ENCODE measurements around the gene ALK. TPM values are rescaled to one million over a fixed set of nuclear protein-coding genes. Genes with fewer than 3 reads are reported as not detected.

Gene ALK
- total RNA-seq, 4 donors from 2014 or later: 0.19 TPM; not detected in 3

- Histone ChIP-seq H3K27me3 (peaks cover 0 to 38% (median 0%) of the 10 kb centered on the region in 4 donors), H3K27ac (no peak overlapping the region), H3K4me1 (no peaks in the 10 kb centered on the region), H3K4me3 (no peak overlapping the region), H3K9me3 (no peaks in the 10 kb centered on the region), H3K36me3 (no peaks in the 10 kb centered on the region)
- intact Hi-C loops (cut with DNase I): no loop called here
- no peak for DNase-seq
- 57 to 71% methylated on average over 1 of the region's 1 CpG for WGBS, 2 donors
- TF ChIP-seq CTCF (IDR thresholded peaks at IDR 0.05) (no peak), POLR2A (IDR thresholded peaks at IDR 0.05) (no peak)
Observed at GRCh38 chr2:29761278-29761677, 160.1 kb downstream of the ALK start.

- no peaks in the 10 kb centered on the region for H3K36me3 ChIP-seq
- TF ChIP-seq CTCF (IDR thresholded peaks at IDR 0.05) (no peak), POLR2A (IDR thresholded peaks at IDR 0.05) (no peak)
- peaks cover 0 to 49% (median 0%) of the 10 kb centered on the region in 4 donors for H3K27me3 ChIP-seq
- WGBS, 2 donors: 88 to 91% methylated on average over 3 of the region's 3 CpGs
- DNase-seq: no peak
- H3K27ac ChIP-seq: no peak overlapping the region
- no peaks in the 10 kb centered on the region for H3K4me1 ChIP-seq
- no peak overlapping the region for H3K4me3 ChIP-seq
- intact Hi-C loops (cut with DNase I): no loop called here
- H3K9me3 ChIP-seq: no peaks in the 10 kb centered on the region
Observed at GRCh38 chr2:29760008-29760407, 161.4 kb downstream of the ALK start.

GRCh38 chr2:29759360-29759759 lies 162.0 kb downstream of the ALK start:
- intact Hi-C loops (cut with DNase I): no loop called here
- DNase-seq: no peak
- WGBS, 2 donors: 88 to 93% methylated on average over 4 of the region's 4 CpGs
- Histone ChIP-seq H3K4me3 (no peak overlapping the region), H3K9me3 (no peaks in the 10 kb centered on the region), H3K4me1 (no peaks in the 10 kb centered on the region), H3K36me3 (no peaks in the 10 kb centered on the region), H3K27me3 (peaks cover 0 to 56% (median 0%) of the 10 kb centered on the region in 4 donors), H3K27ac (no peak overlapping the region)
- TF ChIP-seq POLR2A (IDR thresholded peaks at IDR 0.05): no peak
- no peak for TF ChIP-seq CTCF (IDR thresholded peaks at IDR 0.05)

GRCh38 chr2:29755829-29756228 lies 165.6 kb downstream of the ALK start:
- H3K27me3 ChIP-seq: peaks cover 0 to 79% (median 0%) of the 10 kb centered on the region in 4 donors
- no peak for DNase-seq
- intact Hi-C loops (cut with DNase I): no loop called here
- WGBS, 2 donors: 74 to 76% methylated on average over 5 of the region's 5 CpGs
- H3K36me3 ChIP-seq: no peaks in the 10 kb centered on the region
- H3K27ac ChIP-seq: no peak overlapping the region
- no peaks in the 10 kb centered on the region for H3K9me3 ChIP-seq
- TF ChIP-seq POLR2A (IDR thresholded peaks at IDR 0.05): no peak
- no peak for TF ChIP-seq CTCF (IDR thresholded peaks at IDR 0.05)
- H3K4me1 ChIP-seq: no peaks in the 10 kb centered on the region
- H3K4me3 ChIP-seq: no peak overlapping the region

GRCh38 chr2:29755233-29755632 lies 166.2 kb downstream of the ALK start:
- intact Hi-C loops (cut with DNase I): no loop called here
- Histone ChIP-seq H3K9me3 (no peaks in the 10 kb centered on the region), H3K4me3 (no peak overlapping the region), H3K27me3 (peaks cover 0 to 82% (median 0%) of the 10 kb centered on the region in 4 donors), H3K36me3 (no peaks in the 10 kb centered on the region), H3K4me1 (no peaks in the 10 kb centered on the region), H3K27ac (no peak overlapping the region)
- no peak for DNase-seq
- WGBS, 2 donors: 85 to 90% methylated on average over 4 to 6 of the region's 7 CpGs
- TF ChIP-seq POLR2A (IDR thresholded peaks at IDR 0.05) (no peak), CTCF (IDR thresholded peaks at IDR 0.05) (no peak)
